K562 (cell line): ENCODE data around the gene PCDH8. TPM values are rescaled to one million over a fixed set of nuclear protein-coding genes. Genes with fewer than 3 reads are reported as not detected.

Source experiments
- ATAC-seq: fragments of 200-7000 bp; cut with Tn5 transposase; 3 replicates; pipeline ENCODE4 v1.9.1; 2020; ENCODE audit warnings: moderate library complexity
- BruUV-seq: library from RNA; stranded (reverse); fragments of 400-500 nt; replicated peaks from 2 replicates; lab custom pipeline; 2021; lab: Mats Ljungman, UMichigan
- CTCF ChIA-PET: fragments of 300-600 bp; formaldehyde crosslinking; extraction: SDS; loops from one replicate; lab custom pipeline; 2021; ENCODE audit warnings: low intra/inter-chr PET ratio; lab: Yijun Ruan, JAX
- POLR2A ChIA-PET: fragments of 300-600, 350-650 bp; sonication (Branson Sonifier 250); formaldehyde crosslinking; extraction: SDS; loops from one replicate; lab custom pipeline; 2021; ENCODE audit warnings: antibody characterized with exemption, inconsistent platforms; lab: Yijun Ruan, JAX
- DNase-seq, 4 experiments: peaks; one replicate each; pipeline versions ENCODE4 v3.0.0 to v3.0.0-alpha.2; 2011 to 2018; ENCODE audit warnings: low spot score in 3 of 4, mixed read lengths in 3 of 4; ENCODE audit errors: extremely low read depth in 1 of 4
- FAIRE-seq: peaks from 2 replicates; lab custom pipeline; 2011; peaks lifted over from hg19 to GRCh38; lab: Jason Lieb, UNC
- H2AFZ ChIP-seq: 2 replicates; pipeline ENCODE4 v1.6.0; 2011; ENCODE audit warnings: low read depth, low read length, control low read depth, inconsistent platforms
- H3K27ac ChIP-seq: fragments of 200-600 bp; 3 replicates; pipeline ENCODE4 v1.8.0; 2011; ENCODE audit warnings: low read depth, mild to moderate bottlenecking, control low read depth, inconsistent platforms, low read length, moderate library complexity, mixed read lengths; ENCODE audit errors: extremely low read depth
- H3K27me3 ChIP-seq, 2 experiments: fragments of 300-600 bp in 1 of 2; 2 replicates in 1 of 2; 3 replicates in 1 of 2; pipeline versions ENCODE4 v1.6.0 to v1.8.0; 2011; ENCODE audit warnings: inconsistent platforms in 2 of 2, low read length in 2 of 2, mild to moderate bottlenecking in 1 of 2, mixed read lengths in 1 of 2, moderate library complexity in 1 of 2; ENCODE audit not compliant: control insufficient read depth in 2 of 2, insufficient read depth in 2 of 2
- H3K36me3 ChIP-seq: fragments of 300-600 bp; 3 replicates; pipeline ENCODE4 v1.8.0; 2011; ENCODE audit warnings: mild to moderate bottlenecking, low read length, inconsistent platforms; ENCODE audit not compliant: control insufficient read depth, insufficient read depth
- H3K4me1 ChIP-seq, 2 experiments: fragments of 200-600 bp in 1 of 2; replicated peaks in 1 of 2; 2 replicates in 1 of 2; 3 replicates in 1 of 2; pipeline versions ENCODE4 v1.5.1 to v1.8.0; 2011; ENCODE audit warnings: inconsistent platforms in 2 of 2, low read length in 2 of 2, mild to moderate bottlenecking in 1 of 2, mixed read lengths in 1 of 2, moderate library complexity in 1 of 2; ENCODE audit not compliant: control insufficient read depth in 2 of 2, insufficient read depth in 2 of 2
- H3K4me2 ChIP-seq: 2 replicates; pipeline ENCODE4 v1.6.1; 2011; ENCODE audit warnings: low read length, control low read depth, inconsistent platforms, mixed read lengths; ENCODE audit not compliant: insufficient read depth
- H3K4me3 ChIP-seq: fragments of 200-600 bp; sonication (generic), shearing (Covaris generic); 2 replicates; pipeline ENCODE4 v1.5.1; 2016; ENCODE audit warnings: control low read depth, inconsistent platforms
- H3K79me2 ChIP-seq: fragments of 200-600 bp; 3 replicates; pipeline ENCODE4 v1.8.0; 2011; ENCODE audit warnings: low read length, inconsistent platforms; ENCODE audit not compliant: control insufficient read depth, insufficient read depth
- H3K9ac ChIP-seq, 2 experiments: 2 replicates each; pipeline versions ENCODE4 v1.6.0 to v1.6.1; 2011; ENCODE audit warnings: low read depth in 2 of 2, low read length in 2 of 2, control low read depth in 1 of 2, inconsistent platforms in 1 of 2, mild to moderate bottlenecking in 1 of 2, mixed read lengths in 1 of 2; ENCODE audit not compliant: insufficient read depth in 1 of 2
- H3K9me1 ChIP-seq: one replicate; pipeline ENCODE4 v1.6.0; 2011; ENCODE audit warnings: inconsistent platforms, mild to moderate bottlenecking, low read length, moderate library complexity; ENCODE audit not compliant: control insufficient read depth, insufficient read depth
- H3K9me3 ChIP-seq: replicated peaks from 2 replicates; pipeline ENCODE4 v1.5.1; 2011; ENCODE audit warnings: low read depth, low read length, inconsistent platforms; ENCODE audit not compliant: control insufficient read depth, insufficient read depth
- H4K20me1 ChIP-seq: replicated peaks from 2 replicates; pipeline ENCODE4 v1.6.1; 2011; ENCODE audit warnings: low read length, inconsistent platforms, mixed read lengths; ENCODE audit not compliant: control insufficient read depth, insufficient read depth
- EP300 ChIP-seq: IDR thresholded peaks from 2 replicates; pipeline ENCODE4 v1.6.1; 2012; ENCODE audit warnings: low read length, improper control_type of control experiment
- FOXM1 ChIP-seq, 2 experiments: fragments of 450-650 bp in 1 of 2; sonication (generic) in 1 of 2; formaldehyde crosslinking in 1 of 2; IDR thresholded peaks; 2 replicates each; pipeline versions ENCODE4 v1.6.1 to v1.9.0; 2017 to 2022; ENCODE audit warnings: low read depth in 2 of 2, mild to moderate bottlenecking in 2 of 2, missing genetic modification reagents in 1 of 2, moderate library complexity in 1 of 2
- MTA2 ChIP-seq: fragments of 450-650 bp; IDR thresholded peaks from 2 replicates; pipeline ENCODE4 v1.6.1; 2016; ENCODE audit warnings: low read depth
- NFRKB ChIP-seq: fragments of 450-650 bp; IDR thresholded peaks from 2 replicates; pipeline ENCODE4 v1.6.1; 2016; ENCODE audit warnings: low read depth
- PHF21A ChIP-seq: fragments of 450-650 bp; IDR thresholded peaks from 2 replicates; pipeline ENCODE4 v1.6.1; 2017; ENCODE audit warnings: low read depth, borderline replicate concordance
- PTRF ChIP-seq: fragments of 450-650 bp; IDR thresholded peaks from 2 replicates; pipeline ENCODE4 v1.6.1; 2016; ENCODE audit warnings: mild to moderate bottlenecking, missing genetic modification characterization, missing compliant biosample characterization
- RBM22 ChIP-seq: fragments of 200-400 bp; formaldehyde crosslinking; IDR thresholded peaks from 2 replicates; pipeline ENCODE4 v1.6.1; 2018; ENCODE audit warnings: low read length, low read depth; ENCODE audit not compliant: poor library complexity, severe bottlenecking
- SLC30A9 ChIP-seq: fragments of 250-450 bp; sonication (Bioruptor Pico); IDR thresholded peaks from 2 replicates; pipeline ENCODE4 v1.8.0; 2022; ENCODE audit warnings: mild to moderate bottlenecking, moderate library complexity
- SP1 ChIP-seq: sonication (generic); formaldehyde crosslinking; IDR thresholded peaks from 2 replicates; pipeline ENCODE4 v1.8.1; 2022; ENCODE audit warnings: mild to moderate bottlenecking, missing genetic modification reagents
- TAF1 ChIP-seq: IDR thresholded peaks from 2 replicates; pipeline ENCODE4 v1.6.1; 2011; ENCODE audit warnings: mild to moderate bottlenecking, low read length, moderate library complexity; ENCODE audit not compliant: insufficient read depth, control insufficient read depth, severe bottlenecking; ENCODE audit errors: extremely low read depth
- TCF7 ChIP-seq: sonication (generic); IDR thresholded peaks from 2 replicates; pipeline ENCODE4 v1.6.1; 2016; ENCODE audit warnings: antibody characterized with exemption, borderline replicate concordance
- ZNF79 ChIP-seq: fragments of 250-450 bp; sonication (Bioruptor Pico); IDR thresholded peaks from 2 replicates; pipeline ENCODE4 v1.4.0; 2020; ENCODE audit warnings: low read depth, mild to moderate bottlenecking, moderate library complexity
- WGBS: fragments of 100-300 bp; shearing (Covaris generic); methylation state at CpG from one replicate; pipeline ENCODE4 v1.1.6; 2016; ENCODE audit warnings: low coverage, mixed read lengths; ENCODE audit not compliant: insufficient coverage; ENCODE audit errors: missing lambda C conversion rate; 5-methylcytosine and 5-hydroxymethylcytosine counted together
- in situ Hi-C: fragments of 300-500 bp; cut with MboI; formaldehyde crosslinking; loops from 4 replicates; pipeline ENCODE4 v1.15.0; 2018; ENCODE audit warnings: inconsistent platforms, mixed read lengths
- intact Hi-C: fragments of 100-400 bp; cut with micrococcal nuclease; formaldehyde crosslinking; loops from 2 replicates; pipeline ENCODE4 v1.14.2; 2022
- polyA plus RNA-seq, 8 experiments: library from polyadenylated mRNA; depleted of rRNA in 4 of 8; stranded (reverse) in 5 of 8; unstranded in 3 of 8; fragments of >200 nt; fragmentation: Nextera tagmentation in 2 of 8; fragmentation: Illumina TruSeq in 1 of 8; extraction: Ambion mirVana in 2 of 8; extraction: Trizol in 1 of 8; gene quantifications; 2 replicates each; pipeline versions ENCODE4 v1.2.1 to v1.2.3, GENCODE V29; 2011 to 2014; ENCODE audit warnings: inconsistent platforms in 1 of 8, missing spikeins in 1 of 8
- total RNA-seq, 7 experiments: library from RNA; depleted of rRNA in 6 of 7; stranded (reverse); fragments of >200 nt in 6 of 7; fragmentation: Illumina TruSeq in 2 of 7; extraction: Trizol in 2 of 7; gene quantifications; 2 replicates each; pipeline versions ENCODE4 v1.2.1 to v1.2.3, GENCODE V29; 2011 to 2021; ENCODE audit warnings: low replicate concordance in 1 of 7
- TF ChIP-seq, protein P1 (sequence below), 2 experiments: fragments of 150-350 bp in 1 of 2; IDR thresholded peaks; 2 replicates each; pipeline ENCODE4 v1.6.1; 2012 to 2016; ENCODE audit warnings: low read depth in 2 of 2, low read length in 2 of 2, mild to moderate bottlenecking in 1 of 2, moderate library complexity in 1 of 2
- TF ChIP-seq, protein P2 (sequence below): fragments of 450-650 bp; formaldehyde crosslinking; IDR thresholded peaks from 2 replicates; pipeline ENCODE4 v1.4.0; 2020; ENCODE audit warnings: mild to moderate bottlenecking

PCDH8 gene
- total and polyA plus RNA-seq, 9 of the 15 experiments (the other 6 are each of a cell fraction or from before 2014, with no cell fraction given) = not detected

DNA sequence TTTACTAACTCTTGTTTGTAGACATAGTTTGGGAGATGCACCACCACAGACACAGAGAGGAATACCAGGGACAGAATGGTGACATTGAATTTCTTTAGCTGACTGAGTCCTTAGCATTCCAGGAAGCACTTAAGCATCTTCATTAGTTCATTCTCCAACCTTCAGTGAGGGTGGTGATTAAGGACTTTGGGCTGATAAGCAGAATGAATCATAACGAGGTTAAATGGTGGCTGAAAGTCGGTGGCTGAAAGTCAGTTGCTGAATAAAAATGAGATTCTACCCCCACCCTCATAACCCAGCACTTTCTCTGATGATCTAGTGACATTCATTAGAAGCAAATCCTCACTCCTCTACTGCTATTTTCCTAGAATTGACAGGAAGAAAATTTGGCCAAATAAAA is 10.6 kb downstream of the PCDH8 start (continued):
- TF ChIP-seq, protein P1, sequence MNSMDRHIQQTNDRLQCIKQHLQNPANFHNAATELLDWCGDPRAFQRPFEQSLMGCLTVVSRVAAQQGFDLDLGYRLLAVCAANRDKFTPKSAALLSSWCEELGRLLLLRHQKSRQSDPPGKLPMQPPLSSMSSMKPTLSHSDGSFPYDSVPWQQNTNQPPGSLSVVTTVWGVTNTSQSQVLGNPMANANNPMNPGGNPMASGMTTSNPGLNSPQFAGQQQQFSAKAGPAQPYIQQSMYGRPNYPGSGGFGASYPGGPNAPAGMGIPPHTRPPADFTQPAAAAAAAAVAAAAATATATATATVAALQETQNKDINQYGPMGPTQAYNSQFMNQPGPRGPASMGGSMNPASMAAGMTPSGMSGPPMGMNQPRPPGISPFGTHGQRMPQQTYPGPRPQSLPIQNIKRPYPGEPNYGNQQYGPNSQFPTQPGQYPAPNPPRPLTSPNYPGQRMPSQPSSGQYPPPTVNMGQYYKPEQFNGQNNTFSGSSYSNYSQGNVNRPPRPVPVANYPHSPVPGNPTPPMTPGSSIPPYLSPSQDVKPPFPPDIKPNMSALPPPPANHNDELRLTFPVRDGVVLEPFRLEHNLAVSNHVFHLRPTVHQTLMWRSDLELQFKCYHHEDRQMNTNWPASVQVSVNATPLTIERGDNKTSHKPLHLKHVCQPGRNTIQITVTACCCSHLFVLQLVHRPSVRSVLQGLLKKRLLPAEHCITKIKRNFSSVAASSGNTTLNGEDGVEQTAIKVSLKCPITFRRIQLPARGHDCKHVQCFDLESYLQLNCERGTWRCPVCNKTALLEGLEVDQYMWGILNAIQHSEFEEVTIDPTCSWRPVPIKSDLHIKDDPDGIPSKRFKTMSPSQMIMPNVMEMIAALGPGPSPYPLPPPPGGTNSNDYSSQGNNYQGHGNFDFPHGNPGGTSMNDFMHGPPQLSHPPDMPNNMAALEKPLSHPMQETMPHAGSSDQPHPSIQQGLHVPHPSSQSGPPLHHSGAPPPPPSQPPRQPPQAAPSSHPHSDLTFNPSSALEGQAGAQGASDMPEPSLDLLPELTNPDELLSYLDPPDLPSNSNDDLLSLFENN (IDR thresholded peaks at IDR 0.05; ENCODE audit: low read depth in 2 of 2, low read length in 2 of 2) = no peak
- no peak for TF ChIP-seq EP300
- TF ChIP-seq ZNF79 = no peak
- TF ChIP-seq, all 486 proteins: peak for 0

DNA sequence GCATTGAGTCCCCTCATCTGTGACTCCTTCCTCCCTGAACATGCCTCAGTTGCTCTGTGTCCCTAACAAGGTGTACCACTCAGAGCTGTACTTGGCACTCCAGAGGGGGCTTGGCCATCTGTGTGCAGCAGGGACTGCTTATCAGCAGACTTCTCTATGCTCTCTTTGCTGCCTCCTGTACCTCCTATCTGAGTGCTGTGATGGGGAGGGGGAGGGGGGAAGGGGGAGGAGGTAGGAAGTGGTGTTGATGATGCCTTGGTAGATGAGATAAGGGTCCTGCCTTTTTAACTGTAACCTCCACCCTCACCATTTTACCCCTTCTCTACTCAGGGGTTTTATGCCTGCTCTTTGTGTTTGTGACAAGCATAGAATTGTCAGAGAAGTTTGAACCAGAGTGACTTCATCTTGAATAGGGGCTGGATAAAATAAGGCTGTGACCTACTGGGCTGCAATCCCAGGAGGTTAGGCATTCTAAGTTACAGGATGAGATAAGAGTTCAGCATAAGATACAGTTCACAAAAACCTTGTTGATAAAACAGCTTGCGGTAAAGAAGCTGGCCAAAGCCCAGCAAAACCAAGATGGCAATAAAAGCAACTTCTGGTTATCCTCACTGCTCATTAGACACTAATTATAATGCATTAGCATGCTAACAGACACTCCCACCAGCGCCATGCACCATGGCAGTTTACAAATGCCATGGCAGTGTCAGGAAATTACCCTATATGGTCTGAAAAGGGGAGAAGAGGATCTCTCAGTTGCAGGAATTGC is 13.2 kb downstream of the PCDH8 start:
- no peak for DNase-seq
- Histone ChIP-seq H3K4me3 (no peak overlapping the region), H3K27me3 (0 out of 5 replicates have a peak, but pooled peaks cover 0 to 4% of the 10 kb centered on the region in 2 experiments), H4K20me1 (no peaks in the 10 kb centered on the region), H3K36me3 (no peaks in the 10 kb centered on the region), H3K4me2 (no peak overlapping the region), H3K9ac (no peak overlapping the region), H2AFZ (no peak overlapping the region), H3K79me2 (no peaks in the 10 kb centered on the region), H3K9me1 (no peaks in the 10 kb centered on the region), H3K27ac (no peak overlapping the region), H3K9me3 (no peaks in the 10 kb centered on the region), H3K4me1 (no peaks in the 10 kb centered on the region)
- intact Hi-C loops (no loop called here), in situ Hi-C loops (no loop called here)
- FAIRE-seq = no peak
- no TSS peak for BruUV-seq
- ATAC-seq = no peak
- POLR2A ChIA-PET = no interaction called here
- WGBS = 0% methylated on average over 2 of the region's 2 CpGs
- CTCF ChIA-PET = no interaction called here
- no peak for TF ChIP-seq MTA2
- no peak for TF ChIP-seq TAF1
- TF ChIP-seq, protein P2, sequence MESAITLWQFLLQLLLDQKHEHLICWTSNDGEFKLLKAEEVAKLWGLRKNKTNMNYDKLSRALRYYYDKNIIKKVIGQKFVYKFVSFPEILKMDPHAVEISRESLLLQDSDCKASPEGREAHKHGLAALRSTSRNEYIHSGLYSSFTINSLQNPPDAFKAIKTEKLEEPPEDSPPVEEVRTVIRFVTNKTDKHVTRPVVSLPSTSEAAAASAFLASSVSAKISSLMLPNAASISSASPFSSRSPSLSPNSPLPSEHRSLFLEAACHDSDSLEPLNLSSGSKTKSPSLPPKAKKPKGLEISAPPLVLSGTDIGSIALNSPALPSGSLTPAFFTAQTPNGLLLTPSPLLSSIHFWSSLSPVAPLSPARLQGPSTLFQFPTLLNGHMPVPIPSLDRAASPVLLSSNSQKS (CRISPR knock-in tag) = no peak
- TF ChIP-seq PHF21A = no peak
- TF ChIP-seq SP1 (CRISPR knock-in tag) = no peak
- no peak for TF ChIP-seq PTRF
- TF ChIP-seq RBM22 = no peak
- no peak for TF ChIP-seq FOXM1 (IDR thresholded peaks at IDR 0.05; ENCODE audit: low read depth)
- no peak for TF ChIP-seq FOXM1 (CRISPR knock-in tag; IDR thresholded peaks at IDR 0.05; ENCODE audit: low read depth)
- TF ChIP-seq EP300 = no peak
- TF ChIP-seq TCF7 = no peak
- no peak for TF ChIP-seq SLC30A9 (CRISPR knock-in tag)
- TF ChIP-seq NFRKB = no peak
